WTC11 (cell line): ENCODE measurements around the gene RYR2. TPM values are rescaled to one million over a fixed set of nuclear protein-coding genes. Genes with fewer than 3 reads are reported as not detected.

Experiments used
- ATAC-seq: fragments of 200-7000 bp; cut with Tn5 transposase; 2 replicates; pipeline ENCODE4 v1.10.0; 2021; ENCODE audit warnings: mild to moderate bottlenecking, moderate library complexity
- CTCF ChIA-PET: fragments of 300-600 bp; sonication (Branson Sonifier 250); formaldehyde crosslinking; loops from one replicate; lab custom pipeline; 2021; ENCODE audit warnings: antibody characterized with exemption; lab: Charles Lee
- POLR2A ChIA-PET: fragments of 350-600 bp; sonication (Branson Sonifier 250); formaldehyde crosslinking; loops from one replicate; lab custom pipeline; 2021; ENCODE audit warnings: antibody characterized with exemption; lab: Charles Lee
- DNase-seq: peaks from one replicate; pipeline ENCODE4 v3.0.0; 2021; ENCODE audit warnings: low spot score
- H3K27ac Mint-ChIP-seq: 2 replicates; pipeline ENCODE4 v1.8.0; 2021; ENCODE audit warnings: mixed read lengths
- H3K27me3 Mint-ChIP-seq: 2 replicates; pipeline ENCODE4 v1.8.0; 2021; ENCODE audit warnings: low read depth, mild to moderate bottlenecking, moderate library complexity, mixed read lengths
- H3K36me3 Mint-ChIP-seq: 2 replicates; pipeline ENCODE4 v1.8.0; 2021; ENCODE audit warnings: mixed read lengths
- H3K4me1 Mint-ChIP-seq: 2 replicates; pipeline ENCODE4 v1.8.0; 2022; ENCODE audit warnings: mixed read lengths
- H3K4me3 Mint-ChIP-seq: 2 replicates; pipeline ENCODE4 v1.8.0; 2021; ENCODE audit warnings: mild to moderate bottlenecking, moderate library complexity, mixed read lengths
- H3K9me3 Mint-ChIP-seq: 2 replicates; pipeline ENCODE4 v1.8.0; 2021; ENCODE audit warnings: mixed read lengths
- AFF4 ChIP-seq: sonication (generic); formaldehyde crosslinking; IDR thresholded peaks from 2 replicates; pipeline ENCODE4 v1.8.1; 2023; ENCODE audit warnings: mild to moderate bottlenecking, missing genetic modification reagents, borderline replicate concordance
- ATF2 ChIP-seq: sonication (generic); formaldehyde crosslinking; IDR thresholded peaks from 2 replicates; pipeline ENCODE4 v1.8.1; 2022; ENCODE audit warnings: low read depth, missing genetic modification reagents, borderline replicate concordance
- CBFB ChIP-seq: sonication (generic); formaldehyde crosslinking; IDR thresholded peaks from 2 replicates; pipeline ENCODE4 v1.8.1; 2022; ENCODE audit warnings: mild to moderate bottlenecking, low read depth, missing genetic modification reagents
- CREM ChIP-seq: sonication (generic); formaldehyde crosslinking; IDR thresholded peaks from 2 replicates; pipeline ENCODE4 v1.8.1; 2022; ENCODE audit warnings: mild to moderate bottlenecking, missing genetic modification reagents, moderate library complexity
- ESRRA ChIP-seq: sonication (generic); formaldehyde crosslinking; IDR thresholded peaks from 2 replicates; pipeline ENCODE4 v1.8.1; 2022; ENCODE audit warnings: mild to moderate bottlenecking, missing genetic modification reagents, borderline replicate concordance
- GRHL2 ChIP-seq: fragments of 250-450 bp; sonication (Bioruptor Pico); IDR thresholded peaks from 2 replicates; pipeline ENCODE4 v1.8.0; 2022; ENCODE audit warnings: mild to moderate bottlenecking, moderate library complexity; ENCODE audit not compliant: insufficient replicate concordance, severe bottlenecking
- NFYB ChIP-seq: sonication (generic); formaldehyde crosslinking; conservative IDR thresholded peaks from 2 replicates; pipeline ENCODE4 v1.8.0; 2022; ENCODE audit warnings: low read depth, missing genetic modification reagents
- OVOL2 ChIP-seq: fragments of 250-450 bp; sonication (Bioruptor Pico); IDR thresholded peaks from 2 replicates; pipeline ENCODE4 v1.9.0; 2021; ENCODE audit warnings: mild to moderate bottlenecking, borderline replicate concordance
- RELA ChIP-seq: sonication (generic); formaldehyde crosslinking; IDR thresholded peaks from 2 replicates; pipeline ENCODE4 v1.8.1; 2022; ENCODE audit warnings: missing genetic modification reagents, mild to moderate bottlenecking, borderline replicate concordance
- STAT6 ChIP-seq: sonication (generic); formaldehyde crosslinking; conservative IDR thresholded peaks from 2 replicates; pipeline ENCODE4 v1.8.1; 2023; ENCODE audit warnings: mild to moderate bottlenecking, low read depth, missing genetic modification reagents, moderate library complexity
- TEAD4 ChIP-seq: sonication (generic); formaldehyde crosslinking; IDR thresholded peaks from 2 replicates; pipeline ENCODE4 v1.8.0; 2022; ENCODE audit warnings: mild to moderate bottlenecking, missing genetic modification reagents
- USF1 ChIP-seq: sonication (generic); formaldehyde crosslinking; IDR thresholded peaks from 2 replicates; pipeline ENCODE4 v1.8.0; 2022; ENCODE audit warnings: mild to moderate bottlenecking, missing genetic modification reagents
- ZBTB43 ChIP-seq: sonication (generic); formaldehyde crosslinking; IDR thresholded peaks from 2 replicates; pipeline ENCODE4 v1.8.1; 2023; ENCODE audit warnings: mild to moderate bottlenecking, missing genetic modification reagents
- ZNF317 ChIP-seq: sonication (generic); formaldehyde crosslinking; IDR thresholded peaks from 2 replicates; pipeline ENCODE4 v1.8.1; 2023; ENCODE audit warnings: low read depth, mild to moderate bottlenecking, moderate library complexity, missing genetic modification reagents, borderline replicate concordance
- ZNF396 ChIP-seq: fragments of 250-450 bp; sonication (Bioruptor Pico); IDR thresholded peaks from 2 replicates; pipeline ENCODE4 v1.8.0; 2021; ENCODE audit warnings: mild to moderate bottlenecking, moderate library complexity, borderline replicate concordance
- total RNA-seq: library from RNA; stranded (reverse); gene quantifications from 3 replicates; pipeline ENCODE4 v1.2.3, GENCODE V29; 2021
- TF ChIP-seq, protein P1 (sequence below): fragments of 250-450 bp; sonication (Bioruptor Pico); conservative IDR thresholded peaks from 2 replicates; pipeline ENCODE4 v1.9.0; 2021; ENCODE audit warnings: mild to moderate bottlenecking
- TF ChIP-seq, protein P2 (sequence below): sonication (generic); formaldehyde crosslinking; IDR thresholded peaks from 2 replicates; pipeline ENCODE4 v1.8.1; 2022; ENCODE audit warnings: mild to moderate bottlenecking, missing genetic modification reagents, moderate library complexity, borderline replicate concordance
- TF ChIP-seq, protein P3 (sequence below): fragments of 200-600 bp; IDR thresholded peaks from 2 replicates; pipeline ENCODE4 v1.8.0; 2022; ENCODE audit warnings: antibody characterized with exemption

Gene RYR2
- total RNA-seq, 1 experiment from 2014 or later = 7.9 TPM

- TF ChIP-seq ATF2 (CRISPR knock-in tag) (no peak), CBFB (CRISPR knock-in tag) (no peak)
These were observed 825.5 kb downstream of the RYR2 start (continued) for GRCh38 chr1:237867380-237867888.

GRCh38 chr1:237868817-237869600 lies 827.0 kb downstream of the RYR2 start:
- Mint-ChIP-seq H3K4me3 (no peak overlapping the region), H3K27ac (no peak overlapping the region), H3K36me3 (no peaks in the 10 kb centered on the region; the same call in 1 of the 2 replicates), H3K4me1 (peaks cover 45% of the 10 kb centered on the region), H3K27me3 (peaks cover 14% of the 10 kb centered on the region), H3K9me3 (peaks cover 10% of the 10 kb centered on the region)
- no peak for ATAC-seq
- POLR2A ChIA-PET = no interaction called here
- DNase-seq = no peak
- CTCF ChIA-PET = no interaction called here
- no peak for TF ChIP-seq ZNF317 (CRISPR knock-in tag)
- TF ChIP-seq, protein P1, sequence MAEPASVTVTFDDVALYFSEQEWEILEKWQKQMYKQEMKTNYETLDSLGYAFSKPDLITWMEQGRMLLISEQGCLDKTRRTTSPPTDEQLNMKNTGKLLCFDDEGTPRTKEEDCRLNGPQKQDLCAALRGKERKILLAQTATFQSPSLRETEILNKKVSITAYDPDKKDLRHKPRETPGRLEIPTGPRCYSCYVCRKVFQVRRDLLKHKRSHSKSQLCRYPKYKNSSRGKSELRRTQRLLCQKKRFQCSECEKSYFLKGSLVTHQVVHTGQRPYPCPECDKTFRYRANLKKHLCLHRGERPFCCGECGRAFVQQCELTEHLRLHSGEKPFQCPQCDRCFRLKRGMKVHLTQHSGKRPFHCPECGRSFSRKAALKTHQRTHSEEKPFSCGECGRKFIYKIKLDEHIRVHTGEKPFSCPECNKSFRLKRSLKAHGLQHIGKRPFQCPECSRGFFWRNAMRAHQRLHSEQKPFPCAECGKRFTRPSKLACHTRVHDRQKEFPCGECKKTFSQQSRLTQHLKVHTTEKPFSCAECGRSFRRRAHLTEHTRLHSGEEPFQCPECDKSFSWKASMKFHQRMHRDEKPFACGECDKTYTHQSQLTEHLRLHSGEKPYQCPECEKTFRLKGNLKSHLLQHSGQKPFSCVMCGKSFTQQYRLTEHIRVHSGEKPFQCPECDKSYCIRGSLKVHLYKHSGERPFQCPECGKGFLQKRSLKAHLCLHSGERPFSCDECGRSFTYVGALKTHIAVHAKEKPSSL (CRISPR knock-in tag) = no peak
- TF ChIP-seq, protein P2, sequence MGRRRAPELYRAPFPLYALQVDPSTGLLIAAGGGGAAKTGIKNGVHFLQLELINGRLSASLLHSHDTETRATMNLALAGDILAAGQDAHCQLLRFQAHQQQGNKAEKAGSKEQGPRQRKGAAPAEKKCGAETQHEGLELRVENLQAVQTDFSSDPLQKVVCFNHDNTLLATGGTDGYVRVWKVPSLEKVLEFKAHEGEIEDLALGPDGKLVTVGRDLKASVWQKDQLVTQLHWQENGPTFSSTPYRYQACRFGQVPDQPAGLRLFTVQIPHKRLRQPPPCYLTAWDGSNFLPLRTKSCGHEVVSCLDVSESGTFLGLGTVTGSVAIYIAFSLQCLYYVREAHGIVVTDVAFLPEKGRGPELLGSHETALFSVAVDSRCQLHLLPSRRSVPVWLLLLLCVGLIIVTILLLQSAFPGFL (CRISPR knock-in tag) = no peak
- TF ChIP-seq GRHL2 (CRISPR knock-in tag) = no peak
- no peak for TF ChIP-seq STAT6 (CRISPR knock-in tag)
- TF ChIP-seq TEAD4 (CRISPR knock-in tag) = no peak
- no peak for TF ChIP-seq NFYB (CRISPR knock-in tag)
- no peak for TF ChIP-seq AFF4
- TF ChIP-seq, protein P3, sequence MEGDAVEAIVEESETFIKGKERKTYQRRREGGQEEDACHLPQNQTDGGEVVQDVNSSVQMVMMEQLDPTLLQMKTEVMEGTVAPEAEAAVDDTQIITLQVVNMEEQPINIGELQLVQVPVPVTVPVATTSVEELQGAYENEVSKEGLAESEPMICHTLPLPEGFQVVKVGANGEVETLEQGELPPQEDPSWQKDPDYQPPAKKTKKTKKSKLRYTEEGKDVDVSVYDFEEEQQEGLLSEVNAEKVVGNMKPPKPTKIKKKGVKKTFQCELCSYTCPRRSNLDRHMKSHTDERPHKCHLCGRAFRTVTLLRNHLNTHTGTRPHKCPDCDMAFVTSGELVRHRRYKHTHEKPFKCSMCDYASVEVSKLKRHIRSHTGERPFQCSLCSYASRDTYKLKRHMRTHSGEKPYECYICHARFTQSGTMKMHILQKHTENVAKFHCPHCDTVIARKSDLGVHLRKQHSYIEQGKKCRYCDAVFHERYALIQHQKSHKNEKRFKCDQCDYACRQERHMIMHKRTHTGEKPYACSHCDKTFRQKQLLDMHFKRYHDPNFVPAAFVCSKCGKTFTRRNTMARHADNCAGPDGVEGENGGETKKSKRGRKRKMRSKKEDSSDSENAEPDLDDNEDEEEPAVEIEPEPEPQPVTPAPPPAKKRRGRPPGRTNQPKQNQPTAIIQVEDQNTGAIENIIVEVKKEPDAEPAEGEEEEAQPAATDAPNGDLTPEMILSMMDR = no peak
- TF ChIP-seq ESRRA (CRISPR knock-in tag) = no peak
- no peak for TF ChIP-seq CREM (CRISPR knock-in tag)
- no peak for TF ChIP-seq OVOL2
- TF ChIP-seq RELA (CRISPR knock-in tag) = no peak
- no peak for TF ChIP-seq ZBTB43
- TF ChIP-seq ZNF396 (CRISPR knock-in tag) = no peak
- no peak for TF ChIP-seq USF1 (CRISPR knock-in tag)
- TF ChIP-seq CBFB (CRISPR knock-in tag) = no peak
